GM20431 (cell line): ENCODE data around the gene HLA-DRB5.
"Not testable (repeated sequence)": the region's sequence is repeated elsewhere in the genome, so short reads cannot be mapped to it uniquely, and the experiment has no call there.

Experiments
- in situ Hi-C: fragments of 300-500 bp; cut with MseI, MboI; formaldehyde crosslinking; loops from one replicate; pipeline ENCODE4 v1.15.0; 2020; ENCODE audit warnings: low sequenced_read_pairs; ENCODE audit not compliant: unreplicated experiment

The HLA-DRB5 gene

GRCh38 chr6:32519118-32519909 is 10.8 kb downstream of the HLA-DRB5 start:
- in situ Hi-C loops, result no loop called here

- in situ Hi-C loops, result no loop called here
Measured at GRCh38 chr6:32517654-32518445, 12.2 kb downstream of the HLA-DRB5 start.

- in situ Hi-C loops, result no loop called here
Measured at GRCh38 chr6:32501016-32501415, 29.1 kb downstream of the HLA-DRB5 start.

GRCh38 chr6:32492351-32492750 is 37.7 kb downstream of the HLA-DRB5 start:
- in situ Hi-C loops, result no loop called here

- in situ Hi-C loops, result no loop called here
Measured at GRCh38 chr6:32491700-32492099, 38.4 kb downstream of the HLA-DRB5 start.

GRCh38 chr6:32488083-32488482 is 42.0 kb downstream of the HLA-DRB5 start:
- in situ Hi-C loops, result no loop called here

- in situ Hi-C loops, result no loop called here
Measured at GRCh38 chr6:32484614-32484998, 45.5 kb downstream of the HLA-DRB5 start.

GRCh38 chr6:32483968-32484613 is 46.0 kb downstream of the HLA-DRB5 start:
- in situ Hi-C loops, result no loop called here

GRCh38 chr6:32475392-32476206 is 54.5 kb downstream of the HLA-DRB5 start:
- in situ Hi-C loops, result no loop called here

- in situ Hi-C loops, result not testable (repeated sequence)
Measured at GRCh38 chr6:32473376-32474348, 56.4 kb downstream of the HLA-DRB5 start.

- in situ Hi-C loops, result no loop called here
Measured at GRCh38 chr6:32472781-32473375, 57.2 kb downstream of the HLA-DRB5 start.

- in situ Hi-C loops, result not testable (repeated sequence)
Measured at GRCh38 chr6:32467743-32468503, 62.2 kb downstream of the HLA-DRB5 start.
